Measurements from ENCODE around the gene CRB3.

- TF ChIP-seq, protein P1, sequence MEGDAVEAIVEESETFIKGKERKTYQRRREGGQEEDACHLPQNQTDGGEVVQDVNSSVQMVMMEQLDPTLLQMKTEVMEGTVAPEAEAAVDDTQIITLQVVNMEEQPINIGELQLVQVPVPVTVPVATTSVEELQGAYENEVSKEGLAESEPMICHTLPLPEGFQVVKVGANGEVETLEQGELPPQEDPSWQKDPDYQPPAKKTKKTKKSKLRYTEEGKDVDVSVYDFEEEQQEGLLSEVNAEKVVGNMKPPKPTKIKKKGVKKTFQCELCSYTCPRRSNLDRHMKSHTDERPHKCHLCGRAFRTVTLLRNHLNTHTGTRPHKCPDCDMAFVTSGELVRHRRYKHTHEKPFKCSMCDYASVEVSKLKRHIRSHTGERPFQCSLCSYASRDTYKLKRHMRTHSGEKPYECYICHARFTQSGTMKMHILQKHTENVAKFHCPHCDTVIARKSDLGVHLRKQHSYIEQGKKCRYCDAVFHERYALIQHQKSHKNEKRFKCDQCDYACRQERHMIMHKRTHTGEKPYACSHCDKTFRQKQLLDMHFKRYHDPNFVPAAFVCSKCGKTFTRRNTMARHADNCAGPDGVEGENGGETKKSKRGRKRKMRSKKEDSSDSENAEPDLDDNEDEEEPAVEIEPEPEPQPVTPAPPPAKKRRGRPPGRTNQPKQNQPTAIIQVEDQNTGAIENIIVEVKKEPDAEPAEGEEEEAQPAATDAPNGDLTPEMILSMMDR (conservative IDR thresholded peaks at IDR 0.05; ENCODE audit: low read depth, low read length): no peak
- no peak for TF ChIP-seq EZH2 (IDR thresholded peaks at IDR 0.05; ENCODE audit: borderline replicate concordance, low read depth, low read length, poor library complexity, severe bottlenecking)
Measured at GRCh38 chr19:6457958-6458694, 5.9 kb upstream of the CRB3 start.

Data from A673 (cell line).